Breast epithelium (tissue), 4 donors: ENCODE results near the gene TRPM2. TPM values are rescaled to one million over a fixed set of nuclear protein-coding genes. Genes with fewer than 3 reads are reported as not detected.

ENCODE experiments used
- DNase-seq, 2 donors: peaks; one replicate each; pipeline ENCODE4 v3.0.0-alpha.2; 2019; ENCODE audit warnings: low spot score in 2 of 2
- H3K27ac ChIP-seq, 2 donors: fragments of 200-600 bp; sonication (generic) in 1 of 2; one replicate each; pipeline ENCODE4 v1.5.1; 2016 to 2019; ENCODE audit warnings: mild to moderate bottlenecking in 1 of 2
- H3K27me3 ChIP-seq, 2 donors: fragments of 200-600 bp; sonication (generic) in 1 of 2; one replicate each; pipeline versions ENCODE4 v1.5.1 to v1.6.0; 2017 to 2019; ENCODE audit warnings: control low read depth in 1 of 2, mild to moderate bottlenecking in 1 of 2
- H3K36me3 ChIP-seq: fragments of 200-600 bp; one replicate; pipeline ENCODE4 v1.5.1; 2019
- H3K4me1 ChIP-seq, 2 donors: fragments of 200-600 bp; sonication (generic); one replicate each; pipeline ENCODE4 v1.5.1; 2016 to 2019; ENCODE audit warnings: control low read depth in 1 of 2
- H3K4me3 ChIP-seq, 3 donors: fragments of 200-600 bp; sonication (generic); 1 replicate in 2 of 3; 2 replicates in 1 of 3; pipeline ENCODE4 v1.5.1; 2016 to 2019; ENCODE audit warnings: mild to moderate bottlenecking in 3 of 3, moderate library complexity in 2 of 3
- H3K9me3 ChIP-seq, 2 donors: fragments of 200-600 bp; sonication (generic) in 1 of 2; one replicate each; pipeline ENCODE4 v1.5.1; 2016 to 2019; ENCODE audit warnings: control low read depth in 1 of 2
- POLR2A ChIP-seq: fragments of 450-650 bp; IDR thresholded peaks from one replicate; pipeline ENCODE4 v1.6.1; 2016; ENCODE audit warnings: antibody characterized with exemption, mild to moderate bottlenecking, moderate library complexity
- POLR2AphosphoS5 ChIP-seq, 3 donors: sonication (generic); formaldehyde crosslinking; IDR thresholded peaks; one replicate each; pipeline ENCODE4 v1.6.1; 2017; ENCODE audit warnings: antibody characterized with exemption in 3 of 3
- intact Hi-C: fragments of 100-400 bp; cut with DNase I; formaldehyde crosslinking; loops from one replicate; pipeline ENCODE4 v1.15.1; 2023; ENCODE audit warnings: low total_unique reads
- total RNA-seq, 3 donors: library from RNA; depleted of rRNA; stranded (reverse); fragments of >200 nt; gene quantifications; one replicate each; pipeline ENCODE4 v1.1.0, GENCODE V29; 2016
- TF ChIP-seq, protein P1 (sequence below), 3 donors: fragments of 450-650 bp; IDR thresholded peaks; one replicate each; pipeline ENCODE4 v1.5.1; 2016 to 2017; ENCODE audit warnings: antibody characterized with exemption in 3 of 3, mild to moderate bottlenecking in 3 of 3, moderate library complexity in 3 of 3

The TRPM2 gene
- total RNA-seq, 3 donors from 2014 or later = 4.3 to 7.9 (median 7.2) TPM

GRCh38 chr21:44364151-44365053 lies 11.0 kb downstream of the TRPM2 start:
- no peaks in the 10 kb centered on the region for H3K36me3 ChIP-seq
- no peak for DNase-seq
- peaks cover 13 to 17% of the 10 kb centered on the region in 2 donors for H3K9me3 ChIP-seq
- H3K4me3 ChIP-seq = no peak overlapping the region
- H3K27me3 ChIP-seq = peaks cover 0 to 9% of the 10 kb centered on the region in 2 donors
- TF ChIP-seq, protein P1, sequence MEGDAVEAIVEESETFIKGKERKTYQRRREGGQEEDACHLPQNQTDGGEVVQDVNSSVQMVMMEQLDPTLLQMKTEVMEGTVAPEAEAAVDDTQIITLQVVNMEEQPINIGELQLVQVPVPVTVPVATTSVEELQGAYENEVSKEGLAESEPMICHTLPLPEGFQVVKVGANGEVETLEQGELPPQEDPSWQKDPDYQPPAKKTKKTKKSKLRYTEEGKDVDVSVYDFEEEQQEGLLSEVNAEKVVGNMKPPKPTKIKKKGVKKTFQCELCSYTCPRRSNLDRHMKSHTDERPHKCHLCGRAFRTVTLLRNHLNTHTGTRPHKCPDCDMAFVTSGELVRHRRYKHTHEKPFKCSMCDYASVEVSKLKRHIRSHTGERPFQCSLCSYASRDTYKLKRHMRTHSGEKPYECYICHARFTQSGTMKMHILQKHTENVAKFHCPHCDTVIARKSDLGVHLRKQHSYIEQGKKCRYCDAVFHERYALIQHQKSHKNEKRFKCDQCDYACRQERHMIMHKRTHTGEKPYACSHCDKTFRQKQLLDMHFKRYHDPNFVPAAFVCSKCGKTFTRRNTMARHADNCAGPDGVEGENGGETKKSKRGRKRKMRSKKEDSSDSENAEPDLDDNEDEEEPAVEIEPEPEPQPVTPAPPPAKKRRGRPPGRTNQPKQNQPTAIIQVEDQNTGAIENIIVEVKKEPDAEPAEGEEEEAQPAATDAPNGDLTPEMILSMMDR (IDR thresholded peaks at IDR 0.05) = no peak
- TF ChIP-seq POLR2A (no peak), POLR2AphosphoS5 (IDR thresholded peaks at IDR 0.05) (no peak)
- intact Hi-C loops = no loop called here
- no peak overlapping the region for H3K27ac ChIP-seq
- no peaks in the 10 kb centered on the region for H3K4me1 ChIP-seq

DNA sequence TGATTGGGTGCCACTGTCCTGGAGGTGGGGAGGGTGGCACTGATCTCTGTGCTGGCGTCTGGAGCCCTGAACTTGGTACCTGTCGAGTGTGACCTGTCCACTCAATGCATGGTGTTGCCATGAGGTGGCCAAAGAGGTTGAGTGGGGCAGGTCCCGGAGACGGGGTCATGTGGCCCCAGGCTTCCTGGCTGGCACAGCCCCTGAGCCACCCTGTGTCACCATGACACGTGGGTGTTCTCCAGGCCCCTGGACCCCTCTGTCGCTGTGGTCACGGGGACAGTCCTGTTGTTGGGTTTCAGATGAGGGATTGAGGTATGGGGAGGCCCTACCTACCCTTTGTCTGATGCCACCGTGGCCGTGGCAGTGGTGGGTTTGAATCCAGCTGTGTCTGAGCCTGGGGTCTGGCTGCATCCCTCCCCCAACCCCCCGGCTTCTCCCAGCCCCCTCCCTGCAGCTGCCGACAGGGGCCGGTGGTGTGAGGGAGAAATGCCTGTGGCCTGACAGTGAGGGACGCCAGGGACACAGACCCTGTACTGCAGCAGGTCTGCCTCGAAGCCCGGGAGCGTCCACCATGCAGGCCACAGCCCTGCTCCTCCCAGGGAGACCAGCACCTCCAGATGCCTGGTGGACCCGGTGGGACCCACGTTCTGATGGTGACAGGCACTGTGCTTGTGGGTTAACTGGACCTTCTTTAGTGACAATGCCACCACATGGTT lies 12.0 kb downstream of the TRPM2 start:
- intact Hi-C loops = no loop called here
- Histone ChIP-seq H3K9me3 (peaks cover 13 to 17% of the 10 kb centered on the region in 2 donors), H3K27me3 (peaks cover 0 to 15% of the 10 kb centered on the region in 2 donors), H3K36me3 (no peaks in the 10 kb centered on the region), H3K4me3 (no peak overlapping the region), H3K4me1 (no peaks in the 10 kb centered on the region), H3K27ac (no peak overlapping the region)
- no peak for DNase-seq
- TF ChIP-seq, protein P1 (IDR thresholded peaks at IDR 0.05) = no peak
- no peak for TF ChIP-seq POLR2AphosphoS5 (IDR thresholded peaks at IDR 0.05)
- no peak for TF ChIP-seq POLR2A

GRCh38 chr21:44365967-44366585 lies 12.7 kb downstream of the TRPM2 start:
- TF ChIP-seq, protein P1 (IDR thresholded peaks at IDR 0.05) = no peak
- no peak for TF ChIP-seq POLR2AphosphoS5 (IDR thresholded peaks at IDR 0.05)
- TF ChIP-seq POLR2A = no peak
- Histone ChIP-seq H3K36me3 (no peaks in the 10 kb centered on the region), H3K4me1 (no peaks in the 10 kb centered on the region), H3K9me3 (peaks cover 13 to 17% of the 10 kb centered on the region in 2 donors), H3K27me3 (peaks cover 0 to 21% of the 10 kb centered on the region in 2 donors), H3K27ac (no peak overlapping the region), H3K4me3 (no peak overlapping the region)
- DNase-seq = no peak
- intact Hi-C loops = no loop called here

DNA sequence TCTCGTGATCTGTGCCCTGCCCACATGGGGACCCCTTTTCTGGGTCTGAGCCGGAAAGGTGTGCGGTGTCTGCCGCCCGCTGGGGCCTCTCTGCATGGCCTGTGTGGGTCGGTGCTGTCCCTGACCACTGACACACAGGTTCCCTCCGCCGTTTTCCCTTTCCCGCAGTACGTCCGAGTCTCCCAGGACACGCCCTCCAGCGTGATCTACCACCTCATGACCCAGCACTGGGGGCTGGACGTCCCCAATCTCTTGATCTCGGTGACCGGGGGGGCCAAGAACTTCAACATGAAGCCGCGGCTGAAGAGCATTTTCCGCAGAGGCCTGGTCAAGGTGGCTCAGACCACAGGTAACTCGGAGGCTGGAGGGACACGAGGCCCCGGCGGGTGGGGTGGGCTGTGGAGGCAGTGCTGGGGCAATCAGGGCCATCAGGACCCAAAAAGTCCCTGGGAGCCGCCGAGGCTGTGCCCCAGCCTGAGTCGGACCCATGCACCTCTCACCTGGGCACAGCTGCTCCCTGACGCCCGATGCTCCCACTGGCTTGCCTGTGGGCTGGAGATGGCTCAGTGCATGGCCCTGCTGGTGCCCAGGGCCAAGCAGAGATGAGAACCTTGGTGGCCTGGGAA lies 13.3 kb downstream of the TRPM2 start:
- intact Hi-C loops = no loop called here
- H3K4me1 ChIP-seq = no peaks in the 10 kb centered on the region
- H3K27ac ChIP-seq = no peak overlapping the region
- no peak overlapping the region for H3K4me3 ChIP-seq
- no peak for TF ChIP-seq POLR2AphosphoS5 (IDR thresholded peaks at IDR 0.05)
- no peak for TF ChIP-seq POLR2A
- TF ChIP-seq, protein P1 (IDR thresholded peaks at IDR 0.05) = no peak
- no peak for DNase-seq
- peaks cover 0 to 22% of the 10 kb centered on the region in 2 donors for H3K27me3 ChIP-seq
- peaks cover 13 to 17% of the 10 kb centered on the region in 2 donors for H3K9me3 ChIP-seq
- no peaks in the 10 kb centered on the region for H3K36me3 ChIP-seq
